AG04449 (cell line): ENCODE measurements around the gene PSIP1.

Experiments
- CTCF ChIA-PET: fragments of 350-600 bp; formaldehyde crosslinking; extraction: SDS; loops from one replicate; lab custom pipeline; 2021; ENCODE audit warnings: antibody characterized with exemption; lab: Yijun Ruan, JAX
- POLR2A ChIA-PET: fragments of 400-600, 350-600 bp; formaldehyde crosslinking; extraction: SDS; loops from one replicate; lab custom pipeline; 2020; ENCODE audit warnings: antibody characterized with exemption, inconsistent platforms; lab: Yijun Ruan, JAX
- DNase-seq: peaks from one replicate; pipeline ENCODE4 v3.0.0-alpha.2; 2010; ENCODE audit warnings: low read depth, low spot score
- H3K4me3 ChIP-seq: 2 replicates; pipeline ENCODE4 v1.5.1; 2011; ENCODE audit warnings: low read depth, mild to moderate bottlenecking, control low read depth, low read length
- CTCF ChIP-seq: IDR thresholded peaks from one replicate; pipeline ENCODE4 v1.5.1; 2011; ENCODE audit warnings: mild to moderate bottlenecking, moderate library complexity, low read length, control low read depth, inconsistent platforms; ENCODE audit not compliant: insufficient read depth; ENCODE audit errors: missing control alignments

PSIP1 gene

DNA sequence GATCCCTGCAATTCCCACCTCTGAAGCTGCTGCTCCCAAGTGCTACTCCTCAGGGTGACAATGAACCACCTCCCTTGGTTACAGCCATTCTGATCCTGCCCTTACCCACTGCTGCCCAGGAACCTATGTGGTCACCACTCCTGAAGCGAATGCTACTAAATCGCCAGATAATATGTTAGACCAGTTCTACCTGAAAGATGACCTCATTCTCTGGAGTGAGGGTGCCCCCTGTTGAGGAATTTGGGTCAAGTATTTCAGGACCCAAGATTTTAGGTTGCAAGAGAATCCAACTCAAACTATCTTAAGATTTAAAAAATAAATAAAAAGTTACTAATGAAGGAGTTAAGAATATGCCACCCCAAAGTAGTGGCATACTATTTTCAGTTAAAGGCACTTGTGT lies 93.9 kb downstream of the PSIP1 start:
- ChIA-PET CTCF (interaction anchor here (0.6 to 5.6 kb wide), 15 partner anchors 8 to 211 kb away, joined by 3 to 81 read pairs (median 3); no protein-coding TSS in a partner anchor), POLR2A (no interaction called here)
- peak; percentile 34 for TF ChIP-seq CTCF
- DNase-seq = no peak
- H3K4me3 ChIP-seq = no peak overlapping the region
